Coronary artery (tissue), 2 donors: ENCODE data around the gene FBXW5.

ENCODE experiments used
- DNase-seq: peaks from one replicate; pipeline ENCODE4 v3.0.0-alpha.2; 2017; ENCODE audit warnings: low spot score
- H3K27ac ChIP-seq, 2 donors: fragments of 200-600 bp; sonication (generic); one replicate each; pipeline ENCODE4 v1.5.1; 2016 to 2019
- H3K4me3 ChIP-seq: fragments of 200-600 bp; sonication (generic); 2 replicates; pipeline ENCODE4 v1.5.1; 2016; ENCODE audit warnings: mild to moderate bottlenecking, moderate library complexity
- TF ChIP-seq, protein P1 (sequence below): fragments of 200-600 bp; sonication (generic); IDR thresholded peaks from one replicate; pipeline ENCODE4 v1.5.1; 2019; ENCODE audit warnings: antibody characterized with exemption

The FBXW5 gene

GRCh38 chr9:136975644-136976043 lies 31.1 kb upstream of the FBXW5 start:
- no peak overlapping the region for H3K4me3 ChIP-seq
- no peak for DNase-seq
- H3K27ac ChIP-seq = peak overlapping the region in 1 of 2 donors; percentile 19
- TF ChIP-seq, protein P1, sequence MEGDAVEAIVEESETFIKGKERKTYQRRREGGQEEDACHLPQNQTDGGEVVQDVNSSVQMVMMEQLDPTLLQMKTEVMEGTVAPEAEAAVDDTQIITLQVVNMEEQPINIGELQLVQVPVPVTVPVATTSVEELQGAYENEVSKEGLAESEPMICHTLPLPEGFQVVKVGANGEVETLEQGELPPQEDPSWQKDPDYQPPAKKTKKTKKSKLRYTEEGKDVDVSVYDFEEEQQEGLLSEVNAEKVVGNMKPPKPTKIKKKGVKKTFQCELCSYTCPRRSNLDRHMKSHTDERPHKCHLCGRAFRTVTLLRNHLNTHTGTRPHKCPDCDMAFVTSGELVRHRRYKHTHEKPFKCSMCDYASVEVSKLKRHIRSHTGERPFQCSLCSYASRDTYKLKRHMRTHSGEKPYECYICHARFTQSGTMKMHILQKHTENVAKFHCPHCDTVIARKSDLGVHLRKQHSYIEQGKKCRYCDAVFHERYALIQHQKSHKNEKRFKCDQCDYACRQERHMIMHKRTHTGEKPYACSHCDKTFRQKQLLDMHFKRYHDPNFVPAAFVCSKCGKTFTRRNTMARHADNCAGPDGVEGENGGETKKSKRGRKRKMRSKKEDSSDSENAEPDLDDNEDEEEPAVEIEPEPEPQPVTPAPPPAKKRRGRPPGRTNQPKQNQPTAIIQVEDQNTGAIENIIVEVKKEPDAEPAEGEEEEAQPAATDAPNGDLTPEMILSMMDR = no peak

- TF ChIP-seq, protein P1 = no peak
- no peak overlapping the region for H3K4me3 ChIP-seq
- no peak for DNase-seq
- peak overlapping the region in 1 of 2 donors; percentile 19 for H3K27ac ChIP-seq
Observed at GRCh38 chr9:136974817-136975535, 30.4 kb upstream of the FBXW5 start.

GRCh38 chr9:136973618-136974617 lies 29.4 kb upstream of the FBXW5 start:
- H3K27ac ChIP-seq = peak overlapping the region in 1 of 2 donors; percentile 32
- TF ChIP-seq, protein P1 = no peak
- H3K4me3 ChIP-seq = no peak overlapping the region
- DNase-seq = no peak

DNA sequence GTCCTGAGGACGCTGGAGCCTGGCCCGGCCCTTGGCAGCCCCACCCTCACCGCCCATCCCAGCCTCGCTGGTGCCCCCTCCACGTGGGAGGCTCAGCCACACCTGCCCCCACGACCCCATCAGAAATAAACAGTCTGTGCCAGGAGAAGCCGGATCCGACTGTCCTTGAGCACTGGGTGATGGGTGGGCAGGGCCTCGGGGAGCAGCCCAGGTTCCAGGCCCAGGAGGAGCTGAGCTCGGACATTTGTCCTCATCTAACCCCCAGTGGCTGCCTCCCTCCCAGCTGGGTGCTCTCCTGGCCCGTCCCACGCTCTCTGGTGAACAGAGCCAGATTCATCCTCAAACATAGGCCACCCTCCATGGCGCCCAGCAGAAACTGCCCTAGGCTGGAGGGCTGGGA lies 28.2 kb upstream of the FBXW5 start:
- TF ChIP-seq, protein P1 = no peak
- Histone ChIP-seq H3K27ac (no peak overlapping the region), H3K4me3 (no peak overlapping the region)
- no peak for DNase-seq

- Histone ChIP-seq H3K4me3 (no peak overlapping the region), H3K27ac (no peak overlapping the region)
- DNase-seq = no peak
- TF ChIP-seq, protein P1 = no peak
Observed at GRCh38 chr9:136972335-136972734, 27.8 kb upstream of the FBXW5 start.

DNA sequence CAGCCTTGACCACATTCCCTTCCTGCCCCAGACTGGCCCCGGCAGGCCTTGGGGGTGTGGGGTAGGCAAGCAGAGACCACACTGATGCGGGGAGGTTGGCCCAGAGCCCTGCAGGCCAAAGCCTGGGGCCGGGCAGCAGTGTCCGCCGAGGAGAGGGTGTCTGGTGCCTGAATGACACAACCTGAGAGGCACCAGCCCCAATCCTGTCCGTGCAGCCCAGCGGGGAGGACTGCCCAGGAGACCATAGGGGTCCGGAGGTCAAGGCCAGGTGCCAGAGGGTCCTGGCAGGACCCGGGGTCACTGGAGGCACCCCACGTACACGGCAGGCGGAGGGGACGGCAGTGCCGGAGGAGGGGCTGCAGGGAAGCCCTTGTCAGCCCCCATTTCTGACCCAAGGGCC lies 27.2 kb upstream of the FBXW5 start:
- H3K4me3 ChIP-seq = no peak overlapping the region
- TF ChIP-seq, protein P1 = no peak
- DNase-seq = no peak
- H3K27ac ChIP-seq = no peak overlapping the region
